Measurements from ENCODE around the gene GINS3.

DNA sequence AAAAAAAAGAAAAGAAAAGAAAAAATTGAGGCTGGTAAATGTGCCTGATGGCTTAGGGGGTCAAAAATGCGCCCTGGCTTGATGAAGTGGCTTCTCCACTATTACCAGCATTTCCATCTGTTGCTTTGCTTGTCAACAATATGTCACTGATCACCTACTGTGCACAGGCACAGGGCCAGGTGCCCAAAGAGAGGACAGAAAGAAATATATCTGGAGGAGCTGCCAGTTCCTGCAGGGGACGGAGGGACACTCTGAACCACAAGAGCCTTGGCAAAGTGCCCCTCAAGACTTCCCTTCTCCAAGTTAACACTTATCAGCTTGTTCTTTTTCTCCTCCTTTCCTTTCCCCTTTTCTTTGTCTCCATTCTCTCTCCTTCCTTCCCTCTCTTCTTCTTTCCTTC is 34.7 kb downstream of the GINS3 start:
- TF ChIP-seq POLR2AphosphoS5 (IDR thresholded peaks at IDR 0.05; ENCODE audit: borderline replicate concordance, low read depth, low read length) (no peak), EZH2 (IDR thresholded peaks at IDR 0.05) (no peak), FOXP2 (optimal IDR thresholded peaks at IDR 0.05; ENCODE audit: control extremely low read depth, extremely low read length, insufficient read depth) (no peak)
